B cell (primary cell): ENCODE results near the gene TMEM45B.

ENCODE experiments used
- CTCF ChIP-seq: fragments of 200-600 bp; IDR thresholded peaks from one replicate; pipeline ENCODE4 v1.8.0; 2022; ENCODE audit warnings: antibody characterized with exemption, mild to moderate bottlenecking
- EZH2 ChIP-seq: IDR thresholded peaks from 2 replicates; pipeline ENCODE4 v1.6.1; 2012; ENCODE audit warnings: borderline replicate concordance, low read depth, mild to moderate bottlenecking, moderate library complexity, low read length; ENCODE audit not compliant: insufficient read depth, poor library complexity, severe bottlenecking

GRCh38 chr11:129766898-129767604, 48.6 kb upstream of the TMEM45B start:
- TF ChIP-seq CTCF (no peak), EZH2 (no peak)
